ELF-1 (cell line): Measurements from ENCODE around the gene FOXC1.

Source experiments
- DNase-seq: peaks from one replicate; pipeline ENCODE4 v3.0.0-alpha.2; 2016; ENCODE audit warnings: low read depth, low spot score

Gene FOXC1

GRCh38 chr6:1623769-1624057 lies 14.0 kb downstream of the FOXC1 start:
- no peak for DNase-seq

GRCh38 chr6:1624058-1624850 lies 14.5 kb downstream of the FOXC1 start:
- peak; percentile 41 for DNase-seq

- peak; percentile 72 for DNase-seq
Measured at GRCh38 chr6:1624851-1625781, 15.4 kb downstream of the FOXC1 start.

- peak; percentile 23 for DNase-seq
Measured at GRCh38 chr6:1625794-1626435, 16.2 kb downstream of the FOXC1 start.

- no peak for DNase-seq
Measured at GRCh38 chr6:1626481-1626880, 16.8 kb downstream of the FOXC1 start.

- peak; percentile 13 for DNase-seq
Measured at GRCh38 chr6:1627827-1628560, 18.3 kb downstream of the FOXC1 start.

GRCh38 chr6:1629316-1629715 lies 19.6 kb downstream of the FOXC1 start:
- peak; percentile 66 for DNase-seq

GRCh38 chr6:1630212-1630770 lies 20.6 kb downstream of the FOXC1 start:
- DNase-seq: no peak

- peak; percentile 17 for DNase-seq
Measured at GRCh38 chr6:1630771-1631217, 21.1 kb downstream of the FOXC1 start.

GRCh38 chr6:1631251-1631650 lies 21.5 kb downstream of the FOXC1 start:
- no peak for DNase-seq

GRCh38 chr6:1633366-1634021 lies 23.8 kb downstream of the FOXC1 start:
- DNase-seq: no peak

- DNase-seq: no peak
Measured at GRCh38 chr6:1634081-1634480, 24.4 kb downstream of the FOXC1 start.

GRCh38 chr6:1635305-1636010 lies 25.7 kb downstream of the FOXC1 start:
- DNase-seq: no peak

GRCh38 chr6:1636272-1636825 lies 26.6 kb downstream of the FOXC1 start:
- DNase-seq: no peak

GRCh38 chr6:1636971-1637871 lies 27.5 kb downstream of the FOXC1 start:
- no peak for DNase-seq

- no peak for DNase-seq
Measured at GRCh38 chr6:1639430-1639829, 29.7 kb downstream of the FOXC1 start.

GRCh38 chr6:1640476-1640875 lies 30.8 kb downstream of the FOXC1 start:
- DNase-seq: no peak

GRCh38 chr6:1641343-1641885 lies 31.7 kb downstream of the FOXC1 start:
- DNase-seq: peak; percentile 88
